WTC11 (cell line): Measurements from ENCODE around the gene GFM2. TPM values are rescaled to one million over a fixed set of nuclear protein-coding genes. Genes with fewer than 3 reads are reported as not detected.

Experiments
- ATAC-seq: fragments of 200-7000 bp; cut with Tn5 transposase; 2 replicates; pipeline ENCODE4 v1.10.0; 2021; ENCODE audit warnings: mild to moderate bottlenecking, moderate library complexity
- CTCF ChIA-PET: fragments of 300-600 bp; sonication (Branson Sonifier 250); formaldehyde crosslinking; loops from one replicate; lab custom pipeline; 2021; ENCODE audit warnings: antibody characterized with exemption; lab: Charles Lee
- POLR2A ChIA-PET: fragments of 350-600 bp; sonication (Branson Sonifier 250); formaldehyde crosslinking; loops from one replicate; lab custom pipeline; 2021; ENCODE audit warnings: antibody characterized with exemption; lab: Charles Lee
- DNase-seq: peaks from one replicate; pipeline ENCODE4 v3.0.0; 2021; ENCODE audit warnings: low spot score
- H3K27ac Mint-ChIP-seq: 2 replicates; pipeline ENCODE4 v1.8.0; 2021; ENCODE audit warnings: mixed read lengths
- H3K27me3 Mint-ChIP-seq: 2 replicates; pipeline ENCODE4 v1.8.0; 2021; ENCODE audit warnings: low read depth, mild to moderate bottlenecking, moderate library complexity, mixed read lengths
- H3K36me3 Mint-ChIP-seq: 2 replicates; pipeline ENCODE4 v1.8.0; 2021; ENCODE audit warnings: mixed read lengths
- H3K4me1 Mint-ChIP-seq: 2 replicates; pipeline ENCODE4 v1.8.0; 2022; ENCODE audit warnings: mixed read lengths
- H3K4me3 Mint-ChIP-seq: 2 replicates; pipeline ENCODE4 v1.8.0; 2021; ENCODE audit warnings: mild to moderate bottlenecking, moderate library complexity, mixed read lengths
- H3K9me3 Mint-ChIP-seq: 2 replicates; pipeline ENCODE4 v1.8.0; 2021; ENCODE audit warnings: mixed read lengths
- CDX4 ChIP-seq: fragments of 250-450 bp; sonication (Bioruptor Pico); IDR thresholded peaks from 2 replicates; pipeline ENCODE4 v1.9.0; 2021; ENCODE audit warnings: moderate library complexity, mild to moderate bottlenecking, inconsistent platforms, borderline replicate concordance
- CREB1 ChIP-seq: sonication (generic); formaldehyde crosslinking; IDR thresholded peaks from 2 replicates; pipeline ENCODE4 v1.8.0; 2023; ENCODE audit warnings: mild to moderate bottlenecking, missing genetic modification reagents
- CTCF ChIP-seq: fragments of 200-600 bp; IDR thresholded peaks from 2 replicates; pipeline ENCODE4 v1.8.0; 2022; ENCODE audit warnings: antibody characterized with exemption
- GRHL2 ChIP-seq: fragments of 250-450 bp; sonication (Bioruptor Pico); IDR thresholded peaks from 2 replicates; pipeline ENCODE4 v1.8.0; 2022; ENCODE audit warnings: mild to moderate bottlenecking, moderate library complexity; ENCODE audit not compliant: insufficient replicate concordance, severe bottlenecking
- HMGXB4 ChIP-seq: sonication (generic); formaldehyde crosslinking; IDR thresholded peaks from 2 replicates; pipeline ENCODE4 v1.8.1; 2023; ENCODE audit warnings: mild to moderate bottlenecking, moderate library complexity, missing genetic modification reagents
- IRF2 ChIP-seq: sonication (generic); formaldehyde crosslinking; IDR thresholded peaks from 2 replicates; pipeline ENCODE4 v1.8.0; 2022; ENCODE audit warnings: low read depth, missing genetic modification reagents, borderline replicate concordance
- JUN ChIP-seq: sonication (generic); formaldehyde crosslinking; IDR thresholded peaks from 2 replicates; pipeline ENCODE4 v1.8.0; 2023; ENCODE audit warnings: mild to moderate bottlenecking, missing genetic modification reagents
- NFE2L1 ChIP-seq: sonication (generic); formaldehyde crosslinking; IDR thresholded peaks from 2 replicates; pipeline ENCODE4 v1.8.1; 2023; ENCODE audit warnings: missing genetic modification reagents
- NFYB ChIP-seq: sonication (generic); formaldehyde crosslinking; conservative IDR thresholded peaks from 2 replicates; pipeline ENCODE4 v1.8.0; 2022; ENCODE audit warnings: low read depth, missing genetic modification reagents
- NR2C2 ChIP-seq: sonication (generic); formaldehyde crosslinking; IDR thresholded peaks from 2 replicates; pipeline ENCODE4 v1.8.0; 2022; ENCODE audit warnings: mild to moderate bottlenecking, missing genetic modification reagents
- OVOL2 ChIP-seq: fragments of 250-450 bp; sonication (Bioruptor Pico); IDR thresholded peaks from 2 replicates; pipeline ENCODE4 v1.9.0; 2021; ENCODE audit warnings: mild to moderate bottlenecking, borderline replicate concordance
- SMAD4 ChIP-seq: sonication (generic); formaldehyde crosslinking; IDR thresholded peaks from 2 replicates; pipeline ENCODE4 v1.8.0; 2022; ENCODE audit warnings: mild to moderate bottlenecking, missing genetic modification reagents
- ZNF263 ChIP-seq: sonication (generic); formaldehyde crosslinking; IDR thresholded peaks from 2 replicates; pipeline ENCODE4 v1.8.1; 2022; ENCODE audit warnings: low read depth, mild to moderate bottlenecking, moderate library complexity, missing genetic modification reagents
- total RNA-seq: library from RNA; stranded (reverse); gene quantifications from 3 replicates; pipeline ENCODE4 v1.2.3, GENCODE V29; 2021
- TF ChIP-seq, protein P1 (sequence below): fragments of 250-450 bp; sonication (Bioruptor Pico); IDR thresholded peaks from 2 replicates; pipeline ENCODE4 v1.9.0; 2021; ENCODE audit warnings: mild to moderate bottlenecking, borderline replicate concordance

Gene GFM2
- total RNA-seq, 1 experiment from 2014 or later, result 31.6 TPM

DNA sequence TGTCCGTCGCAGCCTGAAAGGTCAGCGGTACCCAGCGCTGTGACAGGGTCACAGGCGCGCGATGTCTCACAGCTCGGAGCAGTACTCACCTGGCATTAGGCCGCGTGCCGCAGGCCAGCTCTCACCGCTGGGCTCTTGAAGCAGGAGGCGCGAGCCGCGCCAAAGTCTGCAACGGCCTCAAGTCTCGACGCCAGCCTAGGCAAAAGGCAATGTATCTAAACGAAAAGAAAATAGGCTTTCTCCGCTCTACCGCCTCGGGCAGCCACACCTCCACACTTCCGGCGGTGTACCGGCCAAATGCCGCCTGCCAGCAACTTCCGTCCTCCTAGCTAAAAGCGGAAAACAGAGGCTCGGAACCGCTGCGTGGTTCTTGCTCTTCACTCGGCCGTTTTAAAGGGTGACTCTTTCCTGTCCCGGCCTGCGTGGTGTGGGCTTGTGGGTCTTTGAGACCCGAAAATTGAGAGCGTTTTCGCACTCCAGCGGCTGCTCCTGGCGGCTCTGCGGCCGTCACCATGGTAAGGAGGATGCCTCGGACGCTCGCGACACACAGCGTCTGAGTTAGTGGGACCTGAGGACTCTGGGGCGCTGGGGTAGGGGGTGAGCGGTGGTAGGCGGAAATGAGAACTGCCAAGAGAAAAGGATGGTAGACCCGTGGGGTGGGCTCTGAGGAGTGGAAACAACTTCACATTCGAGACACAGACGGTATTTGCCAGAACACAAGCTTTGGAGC, at the start of gene GFM2, which contains the start of gene NSA2 (continued):
- no peak for TF ChIP-seq CTCF
- TF ChIP-seq IRF2, result no peak
- TF ChIP-seq NFE2L1, result peak; percentile 42; the same call in 1 of the 2 replicates
- TF ChIP-seq CDX4 (CRISPR knock-in tag), result no peak
- no peak for TF ChIP-seq NR2C2 (CRISPR knock-in tag)

DNA sequence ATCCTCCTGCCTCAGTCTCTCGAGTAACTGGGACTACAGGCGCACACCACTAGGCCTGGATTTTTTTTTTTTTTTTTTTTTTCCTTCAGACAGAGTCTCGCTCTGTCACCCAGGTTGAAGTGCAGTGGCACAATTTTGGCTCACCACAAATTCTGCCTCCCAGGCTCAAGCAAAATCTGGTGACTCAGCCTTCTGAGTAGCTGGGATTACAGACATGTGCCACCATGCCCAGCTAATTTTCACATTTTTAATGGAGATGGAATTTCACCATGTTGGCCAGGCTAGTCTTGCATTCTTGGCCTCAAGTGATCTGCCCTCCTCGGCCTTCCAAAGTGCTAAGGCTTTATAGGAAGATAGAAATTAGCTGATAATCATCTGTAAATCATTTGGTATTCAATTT, 44.0 kb upstream of the GFM2 start:
- POLR2A ChIA-PET, result no interaction called here
- ATAC-seq (no peak), DNase-seq (no peak)
- H3K27ac Mint-ChIP-seq, result peak overlapping the region; percentile 39; the same call in 1 of the 2 replicates
- H3K4me1 Mint-ChIP-seq, result peaks cover 26% of the 10 kb centered on the region
- no peaks in the 10 kb centered on the region for H3K9me3 Mint-ChIP-seq
- H3K4me3 Mint-ChIP-seq, result no peak overlapping the region
- TF ChIP-seq ZNF263 (CRISPR knock-in tag), result no peak
- TF ChIP-seq, protein P1, sequence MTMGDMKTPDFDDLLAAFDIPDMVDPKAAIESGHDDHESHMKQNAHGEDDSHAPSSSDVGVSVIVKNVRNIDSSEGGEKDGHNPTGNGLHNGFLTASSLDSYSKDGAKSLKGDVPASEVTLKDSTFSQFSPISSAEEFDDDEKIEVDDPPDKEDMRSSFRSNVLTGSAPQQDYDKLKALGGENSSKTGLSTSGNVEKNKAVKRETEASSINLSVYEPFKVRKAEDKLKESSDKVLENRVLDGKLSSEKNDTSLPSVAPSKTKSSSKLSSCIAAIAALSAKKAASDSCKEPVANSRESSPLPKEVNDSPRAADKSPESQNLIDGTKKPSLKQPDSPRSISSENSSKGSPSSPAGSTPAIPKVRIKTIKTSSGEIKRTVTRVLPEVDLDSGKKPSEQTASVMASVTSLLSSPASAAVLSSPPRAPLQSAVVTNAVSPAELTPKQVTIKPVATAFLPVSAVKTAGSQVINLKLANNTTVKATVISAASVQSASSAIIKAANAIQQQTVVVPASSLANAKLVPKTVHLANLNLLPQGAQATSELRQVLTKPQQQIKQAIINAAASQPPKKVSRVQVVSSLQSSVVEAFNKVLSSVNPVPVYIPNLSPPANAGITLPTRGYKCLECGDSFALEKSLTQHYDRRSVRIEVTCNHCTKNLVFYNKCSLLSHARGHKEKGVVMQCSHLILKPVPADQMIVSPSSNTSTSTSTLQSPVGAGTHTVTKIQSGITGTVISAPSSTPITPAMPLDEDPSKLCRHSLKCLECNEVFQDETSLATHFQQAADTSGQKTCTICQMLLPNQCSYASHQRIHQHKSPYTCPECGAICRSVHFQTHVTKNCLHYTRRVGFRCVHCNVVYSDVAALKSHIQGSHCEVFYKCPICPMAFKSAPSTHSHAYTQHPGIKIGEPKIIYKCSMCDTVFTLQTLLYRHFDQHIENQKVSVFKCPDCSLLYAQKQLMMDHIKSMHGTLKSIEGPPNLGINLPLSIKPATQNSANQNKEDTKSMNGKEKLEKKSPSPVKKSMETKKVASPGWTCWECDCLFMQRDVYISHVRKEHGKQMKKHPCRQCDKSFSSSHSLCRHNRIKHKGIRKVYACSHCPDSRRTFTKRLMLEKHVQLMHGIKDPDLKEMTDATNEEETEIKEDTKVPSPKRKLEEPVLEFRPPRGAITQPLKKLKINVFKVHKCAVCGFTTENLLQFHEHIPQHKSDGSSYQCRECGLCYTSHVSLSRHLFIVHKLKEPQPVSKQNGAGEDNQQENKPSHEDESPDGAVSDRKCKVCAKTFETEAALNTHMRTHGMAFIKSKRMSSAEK (CRISPR knock-in tag), result no peak
- no peak for TF ChIP-seq OVOL2 (CRISPR knock-in tag)
- TF ChIP-seq CDX4 (CRISPR knock-in tag), result no peak
- CTCF ChIA-PET, result no interaction called here
- peaks cover 49% of the 10 kb centered on the region for H3K36me3 Mint-ChIP-seq
- no peaks in the 10 kb centered on the region for H3K27me3 Mint-ChIP-seq

GRCh38 chr5:74801941-74802340, 35.0 kb upstream of the GFM2 start:
- ChIA-PET CTCF (no interaction called here), POLR2A (no interaction called here)
- H3K4me3 Mint-ChIP-seq, result no peak overlapping the region
- peaks cover 49% of the 10 kb centered on the region for H3K36me3 Mint-ChIP-seq
- no peaks in the 10 kb centered on the region for H3K27me3 Mint-ChIP-seq
- ATAC-seq (no peak), DNase-seq (no peak)
- TF ChIP-seq GRHL2 (CRISPR knock-in tag), result no peak
- TF ChIP-seq SMAD4 (CRISPR knock-in tag), result no peak
- peak overlapping the region; percentile 63 for H3K27ac Mint-ChIP-seq
- 0 out of 2 replicates have a peak, but pooled peaks cover 4% of the 10 kb centered on the region for H3K4me1 Mint-ChIP-seq
- no peaks in the 10 kb centered on the region for H3K9me3 Mint-ChIP-seq

- ATAC-seq (no peak), DNase-seq (no peak)
- no peak overlapping the region for H3K4me3 Mint-ChIP-seq
- CTCF ChIA-PET, result no interaction called here
- POLR2A ChIA-PET, result no interaction called here
- H3K9me3 Mint-ChIP-seq, result no peaks in the 10 kb centered on the region
- 0 out of 2 replicates have a peak, but pooled peaks cover 3% of the 10 kb centered on the region for H3K4me1 Mint-ChIP-seq
- H3K36me3 Mint-ChIP-seq, result peaks cover 57% of the 10 kb centered on the region
- no peak overlapping the region for H3K27ac Mint-ChIP-seq
- H3K27me3 Mint-ChIP-seq, result no peaks in the 10 kb centered on the region
- TF ChIP-seq NFYB (CRISPR knock-in tag) (no peak), CREB1 (CRISPR knock-in tag) (no peak), HMGXB4 (CRISPR knock-in tag) (no peak), JUN (CRISPR knock-in tag) (no peak)
- TF ChIP-seq, protein P1 (CRISPR knock-in tag), result no peak
These were observed 34.3 kb upstream of the GFM2 start for GRCh38 chr5:74801197-74801596.
